ENCODE results near the gene DROSHA. TPM values are rescaled to one million over a fixed set of nuclear protein-coding genes. Genes with fewer than 3 reads are reported as not detected.
"Not testable (repeated sequence)": the region's sequence is repeated elsewhere in the genome, so short reads cannot be mapped to it uniquely, and the experiment has no call there.

Gene DROSHA
- polyA plus RNA-seq, 2 of the 4 experiments (the other 2 are of a cell fraction): 49.1 to 105 TPM

GRCh38 chr5:31573494-31574142 is 41.7 kb upstream of the DROSHA start:
- DNase-seq (ENCODE audit: low read depth in 1 of 2, low spot score in 1 of 2): no peak
- CTCF ChIA-PET: interaction anchor here (0.6 kb wide), 1 partner anchor 235 kb away, joined by 4 read pairs; no protein-coding TSS in a partner anchor
- Histone ChIP-seq H3K9me3 (no peaks in the 10 kb centered on the region), H3K27ac (no peak overlapping the region), H3K4me2 (no peak overlapping the region), H3K4me1 (no peaks in the 10 kb centered on the region), H3K4me3 (no peak overlapping the region)
- POLR2A ChIA-PET: no interaction called here
- TF ChIP-seq, protein P1, sequence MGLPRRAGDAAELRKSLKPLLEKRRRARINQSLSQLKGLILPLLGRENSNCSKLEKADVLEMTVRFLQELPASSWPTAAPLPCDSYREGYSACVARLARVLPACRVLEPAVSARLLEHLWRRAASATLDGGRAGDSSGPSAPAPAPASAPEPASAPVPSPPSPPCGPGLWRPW (IDR thresholded peaks at IDR 0.05): no peak
- TF ChIP-seq ESRRA (IDR thresholded peaks at IDR 0.05; ENCODE audit: borderline replicate concordance, low read length) (no peak), POLR2AphosphoS2 (conservative IDR thresholded peaks at IDR 0.05; ENCODE audit: low read length) (no peak), NPAS2 (CRISPR knock-in tag; IDR thresholded peaks at IDR 0.05; ENCODE audit: borderline replicate concordance) (no peak), ZNF302 (CRISPR knock-in tag; IDR thresholded peaks at IDR 0.05) (no peak), FOSL2 (IDR thresholded peaks at IDR 0.05) (no peak), FOSL2 (CRISPR knock-in tag; IDR thresholded peaks at IDR 0.05) (no peak), FOXS1 (CRISPR knock-in tag; IDR thresholded peaks at IDR 0.05) (no peak), EP300 (IDR thresholded peaks at IDR 0.05) (no peak), EHMT2 (IDR thresholded peaks at IDR 0.05; ENCODE audit: low read depth) (no peak)
- TF ChIP-seq, protein P2, sequence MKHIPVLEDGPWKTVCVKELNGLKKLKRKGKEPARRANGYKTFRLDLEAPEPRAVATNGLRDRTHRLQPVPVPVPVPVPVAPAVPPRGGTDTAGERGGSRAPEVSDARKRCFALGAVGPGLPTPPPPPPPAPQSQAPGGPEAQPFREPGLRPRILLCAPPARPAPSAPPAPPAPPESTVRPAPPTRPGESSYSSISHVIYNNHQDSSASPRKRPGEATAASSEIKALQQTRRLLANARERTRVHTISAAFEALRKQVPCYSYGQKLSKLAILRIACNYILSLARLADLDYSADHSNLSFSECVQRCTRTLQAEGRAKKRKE (CRISPR knock-in tag; IDR thresholded peaks at IDR 0.05; ENCODE audit: low read depth): no peak
- FAIRE-seq: no peak
- WGBS (ENCODE audit: missing lambda C conversion rate): 50% methylated on average over 10 of the region's 10 CpGs
- no peak for ATAC-seq

DNA sequence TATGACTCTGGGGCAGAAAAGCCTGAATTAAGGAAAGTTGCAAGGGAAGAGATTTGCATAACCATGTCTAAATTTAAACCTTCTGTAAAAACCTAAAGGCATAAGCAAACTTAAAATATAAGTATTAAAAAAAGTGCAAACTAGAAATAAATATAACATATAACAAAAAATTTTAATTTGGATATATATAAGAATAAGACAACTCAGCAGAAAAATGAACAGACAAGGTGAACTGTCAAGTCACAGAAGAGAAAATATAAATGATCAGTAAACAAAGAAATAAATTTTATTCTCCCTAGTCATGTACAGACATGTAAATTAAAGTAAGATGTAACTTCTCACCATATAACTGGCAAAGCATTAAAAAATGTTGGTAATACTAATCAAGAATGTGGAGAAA is 37.2 kb upstream of the DROSHA start:
- DNase-seq (ENCODE audit: low read depth in 1 of 2, low spot score in 1 of 2) (no peak), ATAC-seq (no peak), FAIRE-seq (no peak)
- peaks cover 10% of the 10 kb centered on the region; the same call in 1 of the 3 replicates for H3K9me3 ChIP-seq
- H3K4me3 ChIP-seq: no peak overlapping the region
- no peak overlapping the region for H3K27ac ChIP-seq
- H3K4me1 ChIP-seq: no peaks in the 10 kb centered on the region
- H3K4me2 ChIP-seq: no peak overlapping the region
- POLR2A ChIA-PET: no interaction called here
- TF ChIP-seq MAFK (IDR thresholded peaks at IDR 0.05; ENCODE audit: partially characterized antibody): peak; percentile 19
- TF ChIP-seq JUNB (IDR thresholded peaks at IDR 0.05): no peak
- no peak for TF ChIP-seq EHF (CRISPR knock-in tag; IDR thresholded peaks at IDR 0.05)
- no peak for TF ChIP-seq PHF8 (IDR thresholded peaks at IDR 0.05; ENCODE audit: borderline replicate concordance, low read depth)
- CTCF ChIA-PET: interaction anchor here (1.7 kb wide), 1 partner anchor 508 kb away, joined by 4 read pairs; no protein-coding TSS in a partner anchor

- whole genome bisulfite sequencing (ENCODE audit: missing lambda C conversion rate): 65% methylated on average over 1 of the region's 1 CpG
- Histone ChIP-seq H3K4me3 (no peak overlapping the region), H3K4me1 (no peaks in the 10 kb centered on the region), H3K4me2 (no peak overlapping the region), H3K9me3 (peaks cover 10% of the 10 kb centered on the region; the same call in 1 of the 3 replicates), H3K27ac (no peak overlapping the region)
- CTCF ChIA-PET: interaction anchor here (1.7 kb wide), 1 partner anchor 509 kb away, joined by 4 read pairs; no protein-coding TSS in a partner anchor
- no peak for ATAC-seq
- POLR2A ChIA-PET: no interaction called here
- no peak for TF ChIP-seq KDM1A (IDR thresholded peaks at IDR 0.05; ENCODE audit: low read depth)
- TF ChIP-seq RFX5 (IDR thresholded peaks at IDR 0.05): no peak
- TF ChIP-seq FOSB (CRISPR knock-in tag; IDR thresholded peaks at IDR 0.05): no peak
- no peak for TF ChIP-seq PHF8 (IDR thresholded peaks at IDR 0.05; ENCODE audit: borderline replicate concordance, low read depth)
- no peak for TF ChIP-seq REST (IDR thresholded peaks at IDR 0.05)
- TF ChIP-seq MAFK (IDR thresholded peaks at IDR 0.05; ENCODE audit: partially characterized antibody): no peak
- TF ChIP-seq CBX8 (IDR thresholded peaks at IDR 0.05): no peak
- TF ChIP-seq BCL3 (IDR thresholded peaks at IDR 0.05): no peak
- no peak for TF ChIP-seq ESRRA (IDR thresholded peaks at IDR 0.05; ENCODE audit: borderline replicate concordance, low read length)
- no peak for TF ChIP-seq USF2 (IDR thresholded peaks at IDR 0.05)
- no peak for TF ChIP-seq ZSCAN20 (CRISPR knock-in tag; IDR thresholded peaks at IDR 0.05)
- TF ChIP-seq BHLHE40 (IDR thresholded peaks at IDR 0.05; ENCODE audit: low read depth, low read length): no peak
- FAIRE-seq: no peak
- DNase-seq (ENCODE audit: low read depth in 1 of 2, low spot score in 1 of 2): no peak
Observed at GRCh38 chr5:31568302-31568835, 36.5 kb upstream of the DROSHA start.

DNA sequence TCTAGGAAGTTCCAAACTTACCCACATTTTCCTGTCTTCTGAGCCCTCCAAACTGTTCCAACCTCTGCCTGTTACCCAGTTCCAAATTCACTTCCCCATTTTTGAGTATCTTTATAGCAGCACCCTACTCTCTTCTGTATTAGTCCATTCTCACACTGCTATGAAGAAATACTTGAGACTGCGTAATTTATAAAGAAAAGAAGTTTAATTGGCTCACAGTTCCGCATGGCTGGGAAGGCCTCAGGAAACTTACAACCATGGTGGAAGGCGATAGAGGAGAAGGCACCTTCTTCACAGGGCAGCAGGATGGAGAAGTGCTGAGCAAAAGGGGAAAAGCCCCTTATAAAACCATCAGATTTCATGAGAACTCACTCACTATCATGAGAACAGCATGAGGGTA is 34.5 kb upstream of the DROSHA start:
- H3K27ac ChIP-seq; H3K4me1 ChIP-seq; H3K9me3 ChIP-seq; ATAC-seq; H3K4me3 ChIP-seq; POLR2A ChIA-PET; FAIRE-seq; H3K4me2 ChIP-seq; CTCF ChIA-PET; DNase-seq (ENCODE audit: low read depth in 1 of 2, low spot score in 1 of 2): not testable (repeated sequence)
- WGBS (ENCODE audit: missing lambda C conversion rate): 54% methylated on average over 3 of the region's 3 CpGs

Measured in A549 (cell line).